GM21825 (cell line): ENCODE measurements around the gene EIF2S2.

Experiments used
- ATAC-seq: cut with Tn5 transposase; IDR thresholded peaks from one replicate; pipeline ENCODE4 v1.9.1; 2021; ENCODE audit warnings: mild to moderate bottlenecking, moderate library complexity; ENCODE audit not compliant: unreplicated experiment

EIF2S2 gene

DNA sequence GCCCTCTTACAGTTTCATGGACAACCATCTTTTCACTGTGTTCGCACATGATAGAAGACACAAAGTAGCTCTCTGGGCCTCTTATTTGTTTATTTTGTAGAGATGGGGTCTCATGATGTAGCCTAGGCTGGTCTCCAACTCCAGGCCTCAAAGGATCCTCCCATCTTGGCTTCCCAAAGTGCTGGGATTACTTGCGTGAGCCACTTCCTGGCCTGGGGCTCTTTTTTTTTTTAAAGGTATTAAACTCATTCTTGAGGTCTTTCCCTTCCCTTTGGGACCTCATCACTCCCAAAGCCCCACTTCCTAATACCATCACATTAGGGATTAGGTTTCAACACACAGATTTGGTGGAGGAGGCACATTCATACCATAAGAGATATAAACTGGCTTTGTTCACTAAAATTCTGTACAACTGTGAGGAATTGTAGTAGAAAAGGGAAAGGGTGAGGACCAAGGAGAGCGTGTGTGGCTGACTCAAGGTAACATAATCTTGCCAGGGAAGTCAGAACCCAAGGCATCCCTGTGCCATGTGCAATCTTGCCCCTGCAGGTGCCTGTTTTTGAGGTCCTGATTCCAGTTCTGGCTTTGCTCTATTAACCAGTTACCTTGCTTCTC lies 45.5 kb downstream of the EIF2S2 start:
- no peak for ATAC-seq

DNA sequence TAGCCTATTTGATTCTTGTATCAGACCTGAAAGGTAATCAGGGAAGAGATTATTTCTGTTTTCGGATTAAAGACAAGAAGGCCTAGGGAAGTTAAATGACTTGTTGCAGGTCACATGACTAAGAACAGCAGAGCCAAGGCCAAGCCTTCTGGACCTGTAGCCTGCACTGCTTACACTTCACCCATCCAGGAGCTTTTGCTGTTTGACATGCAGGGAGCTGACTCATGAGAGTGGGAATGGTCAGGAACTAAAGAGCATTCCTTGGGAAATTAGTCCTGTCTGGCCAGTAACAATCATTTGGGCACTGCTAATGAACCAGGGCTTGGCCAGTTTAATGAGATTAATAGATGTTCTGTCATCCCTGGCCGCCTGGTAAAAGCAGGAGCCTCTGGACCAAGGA lies 46.8 kb downstream of the EIF2S2 start:
- no peak for ATAC-seq

DNA sequence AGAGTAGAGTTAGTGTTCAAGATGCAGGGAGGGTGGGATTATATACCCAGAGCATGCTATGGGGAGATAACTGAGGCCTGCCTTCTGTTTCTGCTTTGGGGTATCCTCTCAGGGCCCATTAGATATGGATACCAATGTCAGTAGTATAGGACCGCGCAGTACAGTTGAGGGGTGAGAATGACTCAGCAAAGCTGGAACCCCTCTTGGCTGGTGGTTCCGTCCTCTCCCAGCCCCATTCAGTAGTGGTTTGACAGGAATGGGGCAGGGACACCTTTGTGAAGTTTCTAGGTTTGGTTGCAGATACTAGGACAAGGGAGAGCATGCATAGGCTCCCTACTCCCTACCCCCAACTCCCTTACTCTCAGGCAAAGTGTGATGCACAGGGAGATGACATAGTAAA lies 47.8 kb downstream of the EIF2S2 start:
- no peak for ATAC-seq

DNA sequence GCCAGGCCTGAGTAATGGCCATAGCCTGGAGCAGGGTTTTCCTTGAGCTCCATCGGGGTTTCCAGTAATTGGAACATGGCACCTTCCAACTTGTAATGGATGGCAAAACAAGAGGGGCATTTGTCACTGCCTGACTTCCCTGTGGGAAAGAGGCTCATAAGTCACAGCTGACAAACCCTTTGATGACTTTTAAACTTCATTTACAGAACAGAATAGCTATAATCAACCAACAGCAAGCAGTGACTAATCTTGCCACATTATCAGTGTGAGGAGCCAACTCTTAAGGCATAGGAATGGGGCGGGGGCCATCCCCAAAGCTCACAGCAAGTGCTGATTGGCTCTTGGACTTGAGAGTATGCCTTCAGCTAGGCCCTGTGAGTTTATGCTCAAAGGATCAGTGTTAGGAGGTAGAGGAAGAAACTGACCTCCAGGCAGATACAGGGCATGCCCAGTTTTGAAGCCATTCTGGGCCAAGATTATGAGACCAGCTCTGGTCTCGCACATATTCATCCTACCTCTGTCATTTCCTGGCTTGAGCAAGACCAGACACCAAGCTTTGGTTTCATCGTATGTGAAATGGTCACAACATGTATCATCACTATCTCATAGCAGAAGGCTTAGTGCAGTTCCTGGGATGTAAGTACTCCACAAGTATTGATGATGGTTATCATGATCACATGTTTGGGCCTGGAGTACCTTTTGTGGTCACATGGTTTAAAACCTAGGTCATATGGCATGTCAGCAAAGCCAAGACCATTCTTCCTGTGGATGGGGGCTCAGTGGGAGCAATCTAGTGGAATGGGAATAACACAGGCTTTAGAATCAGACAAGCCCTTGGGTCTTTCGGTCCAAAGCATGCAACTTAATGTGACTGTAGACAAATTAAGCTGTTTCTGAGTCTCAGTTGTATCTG lies 49.2 kb downstream of the EIF2S2 start:
- ATAC-seq = no peak

DNA sequence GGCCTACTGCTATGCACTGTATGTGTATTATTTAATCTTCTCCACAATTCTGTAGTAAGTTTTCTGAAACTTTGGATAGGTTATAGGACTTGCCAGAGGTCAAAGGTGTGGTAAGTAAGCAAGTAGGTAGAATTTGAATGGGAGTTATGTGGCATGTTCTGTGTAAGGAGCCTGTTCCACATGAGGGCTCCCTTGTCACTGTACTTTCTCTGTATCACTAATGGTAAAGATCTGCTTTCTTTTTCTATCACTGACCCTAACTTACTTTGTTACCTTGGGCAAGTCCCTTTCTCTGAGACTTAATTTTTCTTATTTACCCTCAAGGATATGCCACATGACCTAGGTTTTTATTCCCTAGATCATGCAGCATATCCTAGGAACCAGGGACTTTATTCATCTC lies 50.3 kb downstream of the EIF2S2 start:
- no peak for ATAC-seq

DNA sequence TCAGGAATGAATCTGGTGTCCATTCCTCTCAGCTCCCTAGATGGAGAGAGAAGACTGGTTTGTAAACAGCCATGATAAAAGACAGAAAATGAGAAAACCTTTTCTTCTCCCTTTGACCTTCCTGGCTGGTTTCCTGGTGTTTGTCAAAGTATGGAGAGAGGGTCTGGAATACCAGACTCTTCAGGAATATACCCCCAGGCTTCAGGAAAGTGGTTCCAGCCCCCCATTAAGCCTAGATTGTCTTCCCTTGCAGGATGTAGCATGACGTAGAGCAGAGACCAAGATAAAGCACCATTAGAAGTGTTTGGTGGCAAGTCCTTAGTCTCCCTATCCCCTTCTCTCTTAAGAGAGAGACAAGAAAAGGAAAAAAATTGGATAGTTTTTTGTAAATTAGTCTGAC lies 51.1 kb downstream of the EIF2S2 start:
- no peak for ATAC-seq

DNA sequence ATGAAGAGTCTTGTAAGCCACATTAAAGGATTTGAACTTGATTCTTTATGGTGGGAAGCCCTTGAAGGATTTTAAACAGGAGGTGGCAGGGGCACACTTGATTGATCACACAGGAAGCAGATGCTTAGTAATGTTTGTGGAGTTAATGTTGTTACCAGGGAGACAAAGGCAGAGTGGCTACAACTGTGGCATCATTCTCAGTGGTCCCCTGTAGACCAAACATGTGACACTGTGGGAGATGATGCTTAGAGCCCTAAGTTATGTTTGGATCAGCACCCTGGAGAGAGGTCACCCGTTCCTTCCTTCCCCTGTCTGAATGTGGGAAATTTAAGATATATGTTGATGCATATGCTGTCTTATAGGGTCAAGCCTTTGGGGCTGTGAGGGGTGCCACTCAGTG lies 53.2 kb downstream of the EIF2S2 start:
- no peak for ATAC-seq

DNA sequence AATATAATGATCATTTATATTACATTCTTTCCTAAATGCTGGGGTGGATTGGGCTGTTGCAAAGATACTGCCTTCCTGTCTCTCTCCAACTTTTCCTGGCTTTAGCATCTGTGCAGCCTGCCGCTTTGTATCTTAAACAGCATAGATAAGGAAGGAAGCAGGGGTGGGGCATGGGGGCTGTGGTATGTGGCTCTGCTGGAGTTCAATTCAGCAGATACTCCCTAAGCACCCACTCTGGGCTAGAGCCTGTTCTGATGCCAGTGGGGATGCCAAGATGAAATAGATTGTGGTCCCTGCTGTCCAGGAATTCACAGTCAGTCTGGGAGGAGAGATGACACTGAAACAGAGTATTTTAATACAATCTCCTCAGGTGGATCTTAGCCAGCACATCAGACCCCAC lies 56.8 kb downstream of the EIF2S2 start:
- no peak for ATAC-seq

DNA sequence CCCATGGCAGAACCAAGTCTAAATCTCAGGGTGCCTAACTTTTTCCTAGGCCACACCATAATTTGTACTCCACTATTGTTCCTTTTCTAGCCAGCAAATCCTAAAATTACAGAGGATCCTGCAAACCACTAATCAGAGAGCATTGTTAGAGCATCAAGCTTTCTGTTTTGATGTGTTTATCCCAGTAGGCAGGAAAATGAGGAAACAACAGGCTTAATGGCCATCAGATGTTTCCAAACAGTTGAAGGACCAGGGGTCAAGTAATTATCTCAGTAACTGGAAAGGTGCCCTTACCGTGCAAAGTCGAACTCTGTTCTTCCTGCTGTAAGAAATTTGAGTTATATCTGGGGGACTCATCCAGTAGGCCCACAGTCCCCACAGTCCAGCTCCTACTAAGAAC lies 59.6 kb downstream of the EIF2S2 start:
- no peak for ATAC-seq

DNA sequence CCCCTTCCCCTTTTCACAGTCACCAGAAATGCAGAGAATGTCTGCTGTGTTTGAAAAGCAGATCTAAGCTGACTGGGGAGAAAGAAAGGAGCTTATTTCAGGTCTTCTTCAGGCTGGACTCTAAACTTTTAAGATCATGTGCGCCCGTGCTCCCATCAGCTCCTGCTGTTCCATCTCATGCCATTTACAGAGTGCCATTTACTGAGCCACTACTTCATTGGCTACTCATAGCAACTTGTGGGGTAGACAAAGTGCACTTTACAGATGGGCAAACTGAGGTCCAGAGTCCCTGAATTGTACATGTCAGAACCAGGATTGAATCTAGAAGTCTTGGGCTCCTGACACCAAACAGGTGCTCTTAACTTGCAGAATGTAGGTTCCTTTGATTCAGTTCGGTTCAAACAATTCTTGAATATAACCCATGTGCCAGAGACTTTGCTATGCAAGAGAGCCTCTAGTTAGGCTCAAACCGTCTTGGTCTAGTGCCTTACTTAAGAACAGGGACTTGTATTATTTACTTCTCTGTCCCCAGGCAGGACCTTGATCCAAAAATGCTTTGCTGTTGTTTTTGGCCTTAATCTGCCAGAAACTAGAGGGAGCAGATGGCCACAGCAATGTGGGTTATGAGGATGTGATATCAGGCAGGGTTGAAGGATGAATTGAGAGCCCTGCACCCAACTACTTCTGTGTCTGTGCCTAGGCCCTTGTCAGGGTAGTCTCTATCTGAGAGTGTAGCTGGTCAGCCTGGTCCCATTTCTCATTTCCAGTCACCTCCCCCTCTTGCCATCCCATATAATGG lies 61.9 kb downstream of the EIF2S2 start:
- no peak for ATAC-seq

DNA sequence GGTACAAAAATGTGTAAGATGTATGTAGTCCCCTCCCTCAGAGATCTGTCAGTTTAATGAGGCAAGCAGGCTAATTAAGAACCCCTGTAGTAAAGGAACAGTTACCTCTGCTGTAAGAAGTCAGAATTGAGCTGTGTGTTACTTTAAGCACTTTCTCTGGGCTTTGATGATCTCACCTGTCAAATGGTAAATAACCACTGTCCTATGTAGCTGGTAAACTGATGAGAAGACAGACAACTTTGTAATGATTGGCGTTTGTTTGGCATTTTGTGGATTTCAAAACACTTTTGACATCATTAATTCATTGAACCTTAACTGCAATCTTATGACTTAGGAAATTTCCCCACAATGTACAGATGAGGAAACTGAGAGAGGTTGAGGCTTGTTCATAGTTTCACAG lies 62.7 kb downstream of the EIF2S2 start:
- ATAC-seq = no peak

DNA sequence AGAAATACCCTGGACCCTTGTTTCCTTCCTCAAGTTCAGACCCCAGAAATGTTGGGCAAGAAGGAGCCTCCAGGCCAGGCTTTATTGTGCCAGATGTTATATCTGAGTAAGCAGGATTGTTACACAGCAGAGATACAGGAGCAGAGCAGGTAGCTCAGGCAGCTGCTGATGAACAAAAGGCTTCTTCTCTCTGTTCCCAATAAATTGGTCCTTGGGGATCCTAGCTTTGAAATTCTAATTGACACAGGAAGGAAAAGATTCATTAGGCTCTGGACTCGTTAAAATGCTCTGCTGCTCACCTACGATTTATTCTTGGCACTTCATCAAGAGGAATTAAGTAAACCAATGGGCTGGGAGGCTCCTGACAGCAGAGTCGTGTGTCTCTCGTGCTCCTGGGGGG lies 64.1 kb downstream of the EIF2S2 start:
- ATAC-seq = no peak

DNA sequence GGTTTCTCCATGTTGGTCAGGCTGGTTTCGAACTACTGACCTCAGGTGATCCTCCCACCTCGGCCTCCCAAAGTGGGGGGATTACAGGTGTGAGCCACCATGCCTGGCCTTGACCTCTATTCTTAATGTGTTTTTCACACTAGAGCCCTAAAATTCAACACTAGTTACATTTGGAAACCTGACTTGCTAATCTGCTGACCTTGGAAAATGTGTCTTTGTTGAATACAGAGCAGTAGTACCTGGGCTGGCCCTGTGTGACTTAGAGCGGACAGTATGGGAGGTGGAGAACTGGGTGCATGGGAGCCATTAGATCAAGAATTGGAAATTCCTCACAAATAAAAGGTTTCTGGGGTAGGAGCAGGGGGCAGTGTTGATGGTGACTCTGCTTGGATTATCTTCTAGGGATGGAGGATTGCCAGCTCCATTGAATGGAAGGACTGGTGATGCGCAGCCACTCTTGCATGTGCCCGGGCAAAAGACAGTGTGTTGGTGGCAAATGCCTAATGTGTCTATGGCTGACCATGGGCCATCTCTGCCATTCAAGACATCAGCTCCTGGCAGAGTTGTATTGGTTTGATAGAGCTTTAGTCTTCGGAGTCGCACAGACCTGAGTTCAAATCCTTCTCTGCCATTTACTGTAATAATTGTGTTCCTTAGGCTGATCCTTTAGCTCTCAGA lies 64.9 kb downstream of the EIF2S2 start:
- no peak for ATAC-seq

DNA sequence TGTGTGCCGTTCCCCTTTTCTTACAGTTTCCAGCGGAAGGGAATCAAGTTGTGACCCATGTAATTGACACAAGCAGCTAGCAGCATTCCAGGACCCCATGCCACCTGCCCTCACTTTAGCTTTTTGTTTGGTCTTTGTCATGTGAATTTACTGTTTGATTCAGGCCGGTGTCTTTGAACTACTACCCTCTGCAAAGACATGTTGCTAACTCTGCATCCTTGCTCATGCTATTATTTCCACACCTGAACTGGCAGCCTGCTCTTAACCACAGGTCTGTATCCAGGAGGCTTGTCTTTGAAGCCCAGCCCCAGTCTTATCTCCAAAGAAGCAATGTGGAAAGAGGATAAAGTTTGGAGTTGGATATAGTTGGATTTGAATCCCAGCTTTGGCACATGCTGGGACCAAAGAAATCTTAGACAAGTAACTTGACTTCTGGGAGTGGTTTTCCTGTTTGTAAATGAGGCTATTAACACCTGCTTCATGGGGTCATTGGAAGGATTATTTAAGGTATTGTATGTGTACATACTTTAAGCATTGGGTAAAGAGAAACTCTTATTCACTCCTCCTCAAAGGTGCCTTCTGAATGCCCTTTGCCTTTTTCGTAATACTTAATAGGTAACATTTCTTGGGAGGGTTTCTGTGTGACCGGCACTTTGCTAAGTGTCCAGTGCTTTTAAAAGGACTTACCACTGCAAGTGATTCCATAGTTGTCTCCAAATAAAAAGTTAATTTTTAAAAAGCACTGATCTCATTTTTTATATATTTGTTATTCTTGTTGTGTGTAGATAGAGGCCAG lies 65.9 kb downstream of the EIF2S2 start:
- no peak for ATAC-seq

DNA sequence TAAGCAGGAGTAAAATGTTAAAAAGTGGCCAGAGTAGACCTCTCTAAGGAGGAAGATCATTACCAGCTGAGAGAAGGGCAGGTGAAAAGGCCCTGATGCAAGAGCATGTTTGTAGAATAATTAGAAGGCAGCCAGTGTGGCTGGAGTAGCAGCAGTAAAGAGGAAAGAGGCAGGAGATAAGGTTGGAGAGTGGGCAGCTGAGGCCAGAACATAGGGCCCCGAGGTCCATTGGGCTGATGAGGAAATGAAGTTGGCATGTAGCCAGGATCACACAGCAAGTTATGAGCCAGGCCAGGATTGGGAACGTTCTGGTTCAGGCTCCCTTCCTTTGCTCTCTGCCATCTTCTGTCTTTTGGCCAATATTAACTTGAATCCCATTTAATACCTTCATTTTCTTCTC lies 66.7 kb downstream of the EIF2S2 start:
- no peak for ATAC-seq

DNA sequence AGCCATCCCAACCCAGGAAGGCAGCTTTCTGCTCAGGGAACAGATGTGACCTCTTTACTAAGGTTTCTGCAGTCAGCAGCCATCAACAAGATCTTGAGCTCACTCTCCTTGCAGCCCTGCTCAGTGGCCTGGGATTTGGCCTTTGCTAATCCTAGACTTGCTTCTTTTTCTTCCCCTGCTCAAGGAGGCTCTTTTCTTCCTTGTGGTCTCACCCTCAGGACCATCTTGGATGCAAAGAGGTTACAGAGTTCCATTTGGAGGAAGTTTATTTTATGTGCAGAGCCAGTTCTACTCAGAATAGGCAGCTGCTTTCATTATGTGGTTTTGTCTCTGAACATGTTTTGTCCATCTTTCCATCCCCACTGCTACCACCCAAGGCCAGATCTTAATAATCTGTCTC lies 69.0 kb downstream of the EIF2S2 start:
- no peak for ATAC-seq

DNA sequence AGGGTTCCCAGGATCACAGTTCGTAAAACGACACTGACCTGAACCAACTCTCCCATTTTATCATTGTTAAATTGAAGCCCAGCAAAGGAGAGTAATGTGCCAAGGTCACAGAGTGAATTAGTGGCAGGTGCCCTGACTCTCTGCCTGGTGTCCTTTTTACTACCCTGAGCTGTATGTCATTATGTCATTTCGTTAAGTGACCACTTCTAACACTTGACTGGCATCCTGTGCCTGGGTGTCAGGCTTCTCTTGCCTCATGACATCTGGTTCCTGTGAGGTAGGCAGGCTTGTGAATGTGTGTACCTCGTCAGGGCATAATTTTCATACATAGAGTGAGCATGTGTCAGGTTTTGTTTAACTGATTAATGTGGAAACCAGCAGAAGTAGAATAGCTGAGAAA lies 69.8 kb downstream of the EIF2S2 start:
- ATAC-seq = no peak

DNA sequence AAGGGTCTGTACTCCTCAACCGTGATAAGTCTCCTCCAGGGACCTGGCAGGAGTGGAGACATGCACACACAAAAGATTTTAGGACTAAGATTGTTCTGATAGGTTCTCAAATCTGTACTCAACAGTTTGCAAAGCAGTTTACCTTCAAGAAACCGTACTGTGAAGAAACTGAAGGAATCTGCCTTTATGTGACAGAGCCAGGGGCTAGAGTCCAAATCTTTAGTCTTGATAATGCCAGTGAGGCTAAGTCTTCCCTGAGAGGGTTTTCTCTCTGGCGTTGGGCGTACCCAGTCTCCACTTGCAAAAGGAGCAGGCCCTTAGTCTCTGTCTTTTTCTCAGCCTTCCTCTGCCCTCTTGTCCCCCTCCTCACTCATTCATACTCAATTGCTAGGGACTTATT lies 70.8 kb downstream of the EIF2S2 start:
- no peak for ATAC-seq

DNA sequence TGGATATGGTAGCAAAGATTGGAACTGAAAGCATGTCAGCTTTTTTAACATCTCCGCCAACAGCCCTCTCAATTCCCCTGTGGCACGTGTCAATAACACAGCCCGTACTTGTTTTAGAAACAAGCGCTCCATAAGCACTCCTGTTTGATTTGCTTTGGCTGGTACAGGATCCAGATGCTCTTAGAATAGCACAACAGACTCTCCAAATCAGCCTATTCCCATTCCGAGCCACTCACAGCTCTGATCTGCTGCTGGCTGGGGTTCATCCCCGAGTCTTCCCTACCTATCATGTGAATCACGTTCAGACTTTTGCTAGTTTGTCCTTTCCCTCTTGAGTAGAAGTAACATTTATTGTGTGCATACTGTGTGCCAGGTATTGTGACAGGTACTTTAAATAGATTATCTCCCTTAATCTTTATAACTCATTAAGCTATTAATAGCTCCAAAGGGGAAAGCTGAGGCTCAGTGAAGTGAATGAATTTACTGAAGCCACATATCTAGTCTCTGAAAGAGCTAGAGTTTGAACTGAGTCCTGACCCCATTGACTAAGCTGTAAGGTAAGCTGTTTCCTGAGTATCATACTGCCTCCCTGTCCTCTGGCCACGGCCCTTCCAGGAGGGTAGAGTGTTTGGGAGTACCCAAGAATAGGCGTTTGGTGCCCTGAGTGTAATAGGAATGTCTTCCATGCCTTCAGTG lies 71.6 kb downstream of the EIF2S2 start:
- no peak for ATAC-seq
